ENCODE results near the gene DUXA. TPM values are rescaled to one million over a fixed set of nuclear protein-coding genes. Genes with fewer than 3 reads are reported as not detected.
"Not testable (repeated sequence)": the region's sequence is repeated elsewhere in the genome, so short reads cannot be mapped to it uniquely, and the experiment has no call there.

DUXA gene
- total and polyA plus RNA-seq, 5 donors = not detected

GRCh38 chr19:57161985-57162539, 5.2 kb downstream of the DUXA start:
- ATAC-seq = peak in 1 of 2 donors; percentile 29
- no peak for DNase-seq
- WGBS = 58% methylated on average over 5 of the region's 5 CpGs
- intact Hi-C loops (cut with DNase I) = no loop called here
- Histone ChIP-seq H3K4me3 (ENCODE audit: low read length) (no peak overlapping the region), H3K27ac (ENCODE audit: low read length) (no peak overlapping the region), H3K27me3 (ENCODE audit: control insufficient read depth, insufficient read depth) (no peaks in the 10 kb centered on the region), H3K9me3 (ENCODE audit: control insufficient read depth, low read length) (no peaks in the 10 kb centered on the region), H3K4me1 (ENCODE audit: control insufficient read depth, insufficient read depth, low read length) (no peaks in the 10 kb centered on the region)

DNA sequence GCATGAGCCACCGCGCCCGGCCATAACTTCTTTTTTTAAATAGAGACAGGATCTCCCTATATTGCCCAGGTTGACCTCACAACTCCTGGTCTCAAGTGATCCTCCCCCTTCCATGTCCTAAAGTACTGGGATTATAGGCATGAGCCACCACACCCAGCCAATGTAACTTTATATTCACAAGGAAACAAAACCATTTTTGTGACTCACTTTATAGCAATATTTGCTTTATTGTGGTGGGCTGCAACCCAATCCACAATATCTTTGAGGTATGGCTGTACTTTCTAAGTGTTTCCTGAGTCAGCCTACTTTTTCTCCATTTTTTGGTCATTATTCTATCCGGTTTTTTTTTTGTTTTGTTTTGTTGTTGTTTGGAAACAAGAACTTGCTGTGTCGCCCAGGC, 14.4 kb downstream of the DUXA start:
- no peaks in the 10 kb centered on the region for H3K9me3 ChIP-seq (ENCODE audit: control insufficient read depth, low read length)
- H3K4me3 ChIP-seq (ENCODE audit: low read length) = no peak overlapping the region
- ATAC-seq (no peak), DNase-seq (no peak)
- intact Hi-C loops (cut with DNase I) = no loop called here
- WGBS = 76% methylated on average over 5 of the region's 5 CpGs
- H3K4me1 ChIP-seq (ENCODE audit: control insufficient read depth, insufficient read depth, low read length) = no peaks in the 10 kb centered on the region
- no peak overlapping the region for H3K27ac ChIP-seq (ENCODE audit: low read length)
- H3K27me3 ChIP-seq (ENCODE audit: control insufficient read depth, insufficient read depth) = no peaks in the 10 kb centered on the region

- intact Hi-C loops (cut with DNase I) = no loop called here
- Histone ChIP-seq H3K27me3 (ENCODE audit: control insufficient read depth, insufficient read depth) (no peaks in the 10 kb centered on the region), H3K27ac (ENCODE audit: low read length) (no peak overlapping the region), H3K4me3 (ENCODE audit: low read length) (no peak overlapping the region), H3K4me1 (ENCODE audit: control insufficient read depth, insufficient read depth, low read length) (no peaks in the 10 kb centered on the region), H3K9me3 (ENCODE audit: control insufficient read depth, low read length) (no peaks in the 10 kb centered on the region)
- ATAC-seq = no peak
- DNase-seq = no peak
- 96% methylated on average over 4 of the region's 4 CpGs for WGBS
Measured at GRCh38 chr19:57141699-57142098, 25.6 kb downstream of the DUXA start.

- no peak overlapping the region for H3K27ac ChIP-seq (ENCODE audit: low read length)
- no peaks in the 10 kb centered on the region for H3K4me1 ChIP-seq (ENCODE audit: control insufficient read depth, insufficient read depth, low read length)
- H3K4me3 ChIP-seq (ENCODE audit: low read length) = no peak overlapping the region
- 77% methylated on average over 6 of the region's 6 CpGs for WGBS
- intact Hi-C loops (cut with DNase I) = no loop called here
- H3K27me3 ChIP-seq (ENCODE audit: control insufficient read depth, insufficient read depth) = peaks cover 3% of the 10 kb centered on the region
- no peaks in the 10 kb centered on the region for H3K9me3 ChIP-seq (ENCODE audit: control insufficient read depth, low read length)
- ATAC-seq = no peak
- DNase-seq = no peak
Measured at GRCh38 chr19:57135797-57136196, 31.5 kb downstream of the DUXA start.

- ATAC-seq; H3K4me3 ChIP-seq (ENCODE audit: low read length); H3K9me3 ChIP-seq (ENCODE audit: control insufficient read depth, low read length); DNase-seq; H3K4me1 ChIP-seq (ENCODE audit: control insufficient read depth, insufficient read depth, low read length); intact Hi-C loops (cut with DNase I); H3K27me3 ChIP-seq (ENCODE audit: control insufficient read depth, insufficient read depth); H3K27ac ChIP-seq (ENCODE audit: low read length): not testable (repeated sequence)
- WGBS = 72% methylated on average over 3 of the region's 3 CpGs
Measured at GRCh38 chr19:57127403-57127802, 39.9 kb downstream of the DUXA start.

- no peaks in the 10 kb centered on the region for H3K27me3 ChIP-seq (ENCODE audit: control insufficient read depth, insufficient read depth)
- H3K4me3 ChIP-seq (ENCODE audit: low read length) = no peak overlapping the region
- intact Hi-C loops (cut with DNase I) = no loop called here
- 26% methylated on average over 4 of the region's 4 CpGs for WGBS
- no peaks in the 10 kb centered on the region for H3K9me3 ChIP-seq (ENCODE audit: control insufficient read depth, low read length)
- ATAC-seq (no peak), DNase-seq (no peak)
- H3K27ac ChIP-seq (ENCODE audit: low read length) = no peak overlapping the region
- no peaks in the 10 kb centered on the region for H3K4me1 ChIP-seq (ENCODE audit: control insufficient read depth, insufficient read depth, low read length)
Measured at GRCh38 chr19:57123882-57124281, 43.4 kb downstream of the DUXA start.

- Histone ChIP-seq H3K4me3 (ENCODE audit: low read length) (no peak overlapping the region), H3K9me3 (ENCODE audit: control insufficient read depth, low read length) (no peaks in the 10 kb centered on the region), H3K4me1 (ENCODE audit: control insufficient read depth, insufficient read depth, low read length) (no peaks in the 10 kb centered on the region), H3K27ac (ENCODE audit: low read length) (no peak overlapping the region), H3K27me3 (ENCODE audit: control insufficient read depth, insufficient read depth) (no peaks in the 10 kb centered on the region)
- ATAC-seq (no peak), DNase-seq (peak in 1 of 3 donors; percentile 46)
- WGBS = 62% methylated on average over 32 of the region's 32 CpGs
- intact Hi-C loops (cut with DNase I) = no loop called here
Measured at GRCh38 chr19:57118848-57119247, 48.4 kb downstream of the DUXA start.

- intact Hi-C loops (cut with DNase I); H3K9me3 ChIP-seq (ENCODE audit: control insufficient read depth, low read length); H3K27ac ChIP-seq (ENCODE audit: low read length); ATAC-seq; H3K27me3 ChIP-seq (ENCODE audit: control insufficient read depth, insufficient read depth); H3K4me1 ChIP-seq (ENCODE audit: control insufficient read depth, insufficient read depth, low read length); H3K4me3 ChIP-seq (ENCODE audit: low read length); DNase-seq: not testable (repeated sequence)
- WGBS = 75% methylated on average over 7 of the region's 7 CpGs
Measured at GRCh38 chr19:57113501-57113900, 53.8 kb downstream of the DUXA start.

DNA sequence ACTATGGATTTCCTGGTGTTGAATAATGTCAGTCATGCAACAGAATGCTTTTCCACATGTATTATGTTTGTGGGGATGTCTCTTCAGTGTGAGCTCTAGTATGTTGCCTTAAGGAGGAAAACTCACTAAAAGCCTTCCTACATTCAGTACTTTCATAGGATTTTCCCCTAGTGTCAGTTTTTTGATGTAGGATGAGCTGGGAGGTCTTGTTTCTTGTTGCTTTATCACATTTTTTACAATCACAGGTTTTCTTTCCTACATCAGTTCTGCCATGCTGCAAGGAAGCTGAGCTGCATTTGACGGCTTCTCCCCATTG, 56.0 kb downstream of the DUXA start:
- DNase-seq (no peak), ATAC-seq (no peak)
- H3K9me3 ChIP-seq (ENCODE audit: control insufficient read depth, low read length) = peaks cover 4% of the 10 kb centered on the region
- intact Hi-C loops (cut with DNase I) = no loop called here
- no peak overlapping the region for H3K4me3 ChIP-seq (ENCODE audit: low read length)
- H3K27me3 ChIP-seq (ENCODE audit: control insufficient read depth, insufficient read depth) = no peaks in the 10 kb centered on the region
- no peaks in the 10 kb centered on the region for H3K4me1 ChIP-seq (ENCODE audit: control insufficient read depth, insufficient read depth, low read length)
- no peak overlapping the region for H3K27ac ChIP-seq (ENCODE audit: low read length)
- WGBS = 90% methylated on average over 1 of the region's 1 CpG

GRCh38 chr19:57110592-57111328, 56.5 kb downstream of the DUXA start:
- H3K9me3 ChIP-seq (ENCODE audit: control insufficient read depth, low read length) = peaks cover 4% of the 10 kb centered on the region
- 88% methylated on average over 9 of the region's 9 CpGs for WGBS
- no peaks in the 10 kb centered on the region for H3K27me3 ChIP-seq (ENCODE audit: control insufficient read depth, insufficient read depth)
- H3K4me3 ChIP-seq (ENCODE audit: low read length) = no peak overlapping the region
- H3K4me1 ChIP-seq (ENCODE audit: control insufficient read depth, insufficient read depth, low read length) = no peaks in the 10 kb centered on the region
- intact Hi-C loops (cut with DNase I) = no loop called here
- DNase-seq = peak in 1 of 3 donors; percentile 17
- no peak for ATAC-seq
- no peak overlapping the region for H3K27ac ChIP-seq (ENCODE audit: low read length)

GRCh38 chr19:57106722-57107235, 60.5 kb downstream of the DUXA start:
- intact Hi-C loops (cut with DNase I) = no loop called here
- H3K27me3 ChIP-seq (ENCODE audit: control insufficient read depth, insufficient read depth) = no peaks in the 10 kb centered on the region

More at GRCh38 chr19:57106722-57107235, 60.5 kb downstream of the DUXA start:
- Histone ChIP-seq H3K27ac (ENCODE audit: low read length) (no peak overlapping the region), H3K4me3 (ENCODE audit: low read length) (no peak overlapping the region), H3K9me3 (ENCODE audit: control insufficient read depth, low read length) (peaks cover 2% of the 10 kb centered on the region), H3K4me1 (ENCODE audit: control insufficient read depth, insufficient read depth, low read length) (no peaks in the 10 kb centered on the region)
- peak in 1 of 2 donors; percentile 38 for ATAC-seq
- no peak for DNase-seq
- 7% methylated on average over 42 of the region's 42 CpGs for WGBS

Data from right cardiac atrium (tissue), 5 donors.